ENCODE results near the gene VWA5B2. TPM values are rescaled to one million over a fixed set of nuclear protein-coding genes. Genes with fewer than 3 reads are reported as not detected.
A peak's percentile ranks its signal among the peaks of the same experiment; 100 is the strongest.

Gene VWA5B2
- total RNA-seq, 1 experiment from 2014 or later: 1.6 TPM

GRCh38 chr3:184239221-184239620 lies 9.8 kb downstream of the VWA5B2 start:
- no TSS peak for BruUV-seq (replicated peaks)
- Mint-ChIP-seq H3K4me1 (ENCODE audit: low read depth, unreplicated experiment) (no peaks in the 10 kb centered on the region), H3K36me3 (ENCODE audit: insufficient read depth, unreplicated experiment) (peaks cover 17% of the 10 kb centered on the region), H3K9me3 (ENCODE audit: unreplicated experiment) (no peaks in the 10 kb centered on the region), H3K4me3 (ENCODE audit: unreplicated experiment) (no peak overlapping the region), H3K27me3 (ENCODE audit: insufficient read depth, unreplicated experiment) (no peaks in the 10 kb centered on the region), H3K27ac (ENCODE audit: unreplicated experiment) (no peak overlapping the region)
- no peaks in the 10 kb centered on the region for H3K36me3 ChIP-seq (ENCODE audit: control insufficient read depth, insufficient read depth, low read length)
- no peaks in the 10 kb centered on the region for H3K9me3 ChIP-seq
- no peaks in the 10 kb centered on the region for H3K4me1 ChIP-seq
- ChIA-PET POLR2A (no interaction called here), CTCF (no interaction called here)
- DNase-seq: no peak
- TF ChIP-seq CTCF (IDR thresholded peaks at IDR 0.05; ENCODE audit: insufficient read depth in 1 of 2, low read depth in 1 of 2, low read length in 1 of 2, severe bottlenecking in 1 of 2, unreplicated experiment in 1 of 2): no peak
- no peak overlapping the region for H3K4me3 ChIP-seq (ENCODE audit: low read depth, low read length)
- intact Hi-C loops (cut with micrococcal nuclease; ENCODE audit: unreplicated experiment): no loop called here
- no peaks in the 10 kb centered on the region for H3K27me3 ChIP-seq (replicated peaks; ENCODE audit: control insufficient read depth, insufficient read depth, low read length)

GRCh38 chr3:184239708-184240107 lies 10.3 kb downstream of the VWA5B2 start:
- Mint-ChIP-seq H3K4me1 (ENCODE audit: low read depth, unreplicated experiment) (no peaks in the 10 kb centered on the region), H3K36me3 (ENCODE audit: insufficient read depth, unreplicated experiment) (peaks cover 21% of the 10 kb centered on the region), H3K27me3 (ENCODE audit: insufficient read depth, unreplicated experiment) (no peaks in the 10 kb centered on the region), H3K9me3 (ENCODE audit: unreplicated experiment) (no peaks in the 10 kb centered on the region), H3K27ac (ENCODE audit: unreplicated experiment) (no peak overlapping the region), H3K4me3 (ENCODE audit: unreplicated experiment) (no peak overlapping the region)
- Histone ChIP-seq H3K4me3 (ENCODE audit: low read depth, low read length) (no peak overlapping the region), H3K9me3 (no peaks in the 10 kb centered on the region), H3K36me3 (ENCODE audit: control insufficient read depth, insufficient read depth, low read length) (no peaks in the 10 kb centered on the region; the same call in 1 of the 2 replicates), H3K4me1 (no peaks in the 10 kb centered on the region), H3K27me3 (replicated peaks; ENCODE audit: control insufficient read depth, insufficient read depth, low read length) (no peaks in the 10 kb centered on the region)
- TF ChIP-seq CTCF (IDR thresholded peaks at IDR 0.05; ENCODE audit: insufficient read depth in 1 of 2, low read depth in 1 of 2, low read length in 1 of 2, severe bottlenecking in 1 of 2, unreplicated experiment in 1 of 2): no peak
- DNase-seq: no peak
- ChIA-PET POLR2A (no interaction called here), CTCF (interaction anchor here (0.6 to 1.4 kb wide), 3 partner anchors 10 to 1055 kb away, joined by 3 to 10 read pairs (median 4); partner anchors contain the start of gene EEF1AKMT4)
- no TSS peak for BruUV-seq (replicated peaks)
- intact Hi-C loops (cut with micrococcal nuclease; ENCODE audit: unreplicated experiment): no loop called here

- Histone ChIP-seq H3K4me3 (ENCODE audit: low read depth, low read length) (no peak overlapping the region), H3K36me3 (ENCODE audit: control insufficient read depth, insufficient read depth, low read length) (no peaks in the 10 kb centered on the region; the same call in 1 of the 2 replicates), H3K9me3 (no peaks in the 10 kb centered on the region), H3K27me3 (replicated peaks; ENCODE audit: control insufficient read depth, insufficient read depth, low read length) (no peaks in the 10 kb centered on the region), H3K4me1 (no peaks in the 10 kb centered on the region)
- H3K27me3 Mint-ChIP-seq (ENCODE audit: insufficient read depth, unreplicated experiment): no peaks in the 10 kb centered on the region
- H3K9me3 Mint-ChIP-seq (ENCODE audit: unreplicated experiment): no peaks in the 10 kb centered on the region
- TF ChIP-seq CTCF (IDR thresholded peaks at IDR 0.05; ENCODE audit: insufficient read depth in 1 of 2, low read depth in 1 of 2, low read length in 1 of 2, severe bottlenecking in 1 of 2, unreplicated experiment in 1 of 2): no peak
- H3K4me3 Mint-ChIP-seq (ENCODE audit: unreplicated experiment): no peak overlapping the region
- no peaks in the 10 kb centered on the region for H3K4me1 Mint-ChIP-seq (ENCODE audit: low read depth, unreplicated experiment)
- ChIA-PET CTCF (interaction anchor here (0.6 to 1.4 kb wide), 3 partner anchors 9 to 1056 kb away, joined by 3 to 10 read pairs (median 4); partner anchors contain the start of gene EEF1AKMT4), POLR2A (no interaction called here)
- no peak overlapping the region for H3K27ac Mint-ChIP-seq (ENCODE audit: unreplicated experiment)
- peaks cover 28% of the 10 kb centered on the region for H3K36me3 Mint-ChIP-seq (ENCODE audit: insufficient read depth, unreplicated experiment)
- peak in 1 of 2 experiments; percentile 54 for DNase-seq
- intact Hi-C loops (cut with micrococcal nuclease; ENCODE audit: unreplicated experiment): no loop called here
- BruUV-seq (replicated peaks): no TSS peak
Observed at GRCh38 chr3:184240384-184241140, 11.2 kb downstream of the VWA5B2 start.
